Neural cell (in vitro differentiated cells): ENCODE data around the gene STIM1.

Experiments
- EP300 ChIP-seq: fragments of 450-650 bp; conservative IDR thresholded peaks from 2 replicates; pipeline ENCODE4 v1.6.1; 2014; ENCODE audit warnings: antibody characterized with exemption, mild to moderate bottlenecking, moderate library complexity; ENCODE audit not compliant: poor library complexity, severe bottlenecking
- EZH2 ChIP-seq: fragments of 200-600, 300-800 bp; shearing (Covaris generic), sonication (generic); IDR thresholded peaks from 2 replicates; pipeline ENCODE4 v1.6.1; 2014; ENCODE audit warnings: antibody characterized with exemption, low read length, borderline replicate concordance, mild to moderate bottlenecking; ENCODE audit not compliant: insufficient read depth, poor library complexity, severe bottlenecking
- MXI1 ChIP-seq: fragments of 450-650 bp; conservative IDR thresholded peaks from 2 replicates; pipeline ENCODE4 v1.6.1; 2014; ENCODE audit warnings: antibody characterized with exemption, mild to moderate bottlenecking; ENCODE audit not compliant: poor library complexity, severe bottlenecking
- POLR2AphosphoS5 ChIP-seq: IDR thresholded peaks from 2 replicates; pipeline ENCODE4 v1.6.1; 2012
- RAD21 ChIP-seq: fragments of 450-650 bp; conservative IDR thresholded peaks from 2 replicates; pipeline ENCODE4 v1.6.1; 2014; ENCODE audit warnings: antibody characterized with exemption, mild to moderate bottlenecking, moderate library complexity
- SMC3 ChIP-seq: fragments of 450-650 bp; conservative IDR thresholded peaks from 2 replicates; pipeline ENCODE4 v1.6.1; 2014; ENCODE audit warnings: antibody characterized with exemption, mild to moderate bottlenecking, moderate library complexity; ENCODE audit not compliant: poor library complexity
- TAF1 ChIP-seq: IDR thresholded peaks from 2 replicates; pipeline ENCODE4 v1.6.1; 2012; ENCODE audit warnings: low read depth
- TF ChIP-seq, protein P1 (sequence below): fragments of 450-650 bp; IDR thresholded peaks from 2 replicates; pipeline ENCODE4 v1.5.1; 2014; ENCODE audit warnings: antibody characterized with exemption, mild to moderate bottlenecking, moderate library complexity; ENCODE audit not compliant: poor library complexity, severe bottlenecking

GRCh38 chr11:3836903-3837302 is 18.6 kb upstream of the STIM1 start:
- TF ChIP-seq, protein P1, sequence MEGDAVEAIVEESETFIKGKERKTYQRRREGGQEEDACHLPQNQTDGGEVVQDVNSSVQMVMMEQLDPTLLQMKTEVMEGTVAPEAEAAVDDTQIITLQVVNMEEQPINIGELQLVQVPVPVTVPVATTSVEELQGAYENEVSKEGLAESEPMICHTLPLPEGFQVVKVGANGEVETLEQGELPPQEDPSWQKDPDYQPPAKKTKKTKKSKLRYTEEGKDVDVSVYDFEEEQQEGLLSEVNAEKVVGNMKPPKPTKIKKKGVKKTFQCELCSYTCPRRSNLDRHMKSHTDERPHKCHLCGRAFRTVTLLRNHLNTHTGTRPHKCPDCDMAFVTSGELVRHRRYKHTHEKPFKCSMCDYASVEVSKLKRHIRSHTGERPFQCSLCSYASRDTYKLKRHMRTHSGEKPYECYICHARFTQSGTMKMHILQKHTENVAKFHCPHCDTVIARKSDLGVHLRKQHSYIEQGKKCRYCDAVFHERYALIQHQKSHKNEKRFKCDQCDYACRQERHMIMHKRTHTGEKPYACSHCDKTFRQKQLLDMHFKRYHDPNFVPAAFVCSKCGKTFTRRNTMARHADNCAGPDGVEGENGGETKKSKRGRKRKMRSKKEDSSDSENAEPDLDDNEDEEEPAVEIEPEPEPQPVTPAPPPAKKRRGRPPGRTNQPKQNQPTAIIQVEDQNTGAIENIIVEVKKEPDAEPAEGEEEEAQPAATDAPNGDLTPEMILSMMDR: no peak
- no peak for TF ChIP-seq EZH2
- TF ChIP-seq TAF1: no peak
- no peak for TF ChIP-seq RAD21
- no peak for TF ChIP-seq POLR2AphosphoS5
- no peak for TF ChIP-seq EP300
- no peak for TF ChIP-seq SMC3
- TF ChIP-seq MXI1: no peak
